ENCODE results near the gene CDRT4.

DNA sequence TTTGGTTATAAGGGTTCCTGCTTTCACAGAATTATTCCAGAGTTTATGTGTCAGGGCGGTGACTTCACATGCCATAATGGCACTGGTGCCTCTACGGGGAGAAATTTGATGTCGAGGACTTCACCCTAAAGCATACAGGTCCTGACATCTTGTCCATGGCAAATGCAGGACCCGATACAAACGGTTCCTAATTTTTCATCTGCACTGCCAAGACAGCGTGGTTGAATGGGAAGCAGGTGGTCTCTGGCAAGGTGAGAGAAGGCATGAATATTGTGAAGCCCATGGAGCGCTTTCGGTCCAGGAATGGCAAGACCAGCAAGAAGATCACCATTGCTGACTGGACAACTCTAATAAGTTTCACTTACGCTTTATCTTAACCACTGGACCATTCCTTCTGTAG is 39.6 kb upstream of the CDRT4 start:
- no peak for TF ChIP-seq POLR2A (IDR thresholded peaks at IDR 0.05; ENCODE audit: low read depth, low read length)
- TF ChIP-seq POLR2AphosphoS5 (IDR thresholded peaks at IDR 0.05; ENCODE audit: insufficient read depth, low read depth, low read length): no peak
- TF ChIP-seq EZH2 (IDR thresholded peaks at IDR 0.05; ENCODE audit: borderline replicate concordance, low read depth, low read length, severe bottlenecking): no peak
- no peak for TF ChIP-seq CTCF (IDR thresholded peaks at IDR 0.05; ENCODE audit: extremely low read depth in 1 of 2, insufficient read depth in 1 of 2, low read depth in 1 of 2, low read length in 2 of 2)
- TF ChIP-seq MYC (IDR thresholded peaks at IDR 0.05; ENCODE audit: low read depth, low read length): no peak
- no peak for TF ChIP-seq MAX (IDR thresholded peaks at IDR 0.05; ENCODE audit: insufficient read depth, insufficient read length)

All from endothelial cell of umbilical vein (primary cell).